ENCODE results near the gene MCF2L2.

Gene MCF2L2

DNA sequence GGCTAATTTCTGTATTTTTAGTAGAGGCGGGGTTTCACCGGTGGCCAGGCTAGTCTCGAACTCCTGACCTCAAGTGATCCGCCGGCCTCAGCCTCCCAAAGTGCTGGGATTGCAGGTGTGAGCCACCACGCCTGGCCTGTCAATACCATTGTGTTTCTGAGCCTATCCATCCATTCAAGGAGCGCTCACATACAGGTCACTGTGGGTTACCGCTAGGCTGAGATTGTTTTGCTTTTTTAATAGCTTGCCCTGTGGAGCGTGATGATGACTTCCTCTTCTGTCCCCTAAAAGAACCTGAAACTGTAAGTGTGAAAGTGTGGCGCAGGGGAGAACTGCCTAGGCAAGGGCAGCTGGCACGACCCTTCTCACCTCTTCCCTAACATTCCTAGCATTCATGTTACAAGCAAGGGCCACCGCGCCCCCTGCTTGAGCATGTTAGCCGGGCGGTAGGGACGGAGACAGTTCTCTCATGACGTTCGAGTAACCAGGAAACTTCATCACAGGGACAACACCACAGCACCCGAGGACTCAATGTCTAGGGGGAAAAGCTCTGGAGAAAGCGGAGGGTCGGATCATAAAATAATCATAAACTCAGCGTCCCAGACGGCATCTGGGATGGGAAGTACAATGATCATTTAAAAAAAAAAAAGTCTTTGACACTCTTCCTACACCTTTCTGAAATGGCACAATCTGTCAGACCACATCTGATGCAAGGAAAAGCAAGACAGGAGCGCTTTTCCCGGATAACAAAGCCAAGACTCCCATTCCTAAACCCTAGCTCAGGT, 266.7 kb downstream of the MCF2L2 start:
- peak; percentile 59; the same call in 1 of the 2 replicates for TF ChIP-seq POLR2A (IDR thresholded peaks at IDR 0.05; ENCODE audit: low read depth, low read length)
- peak; percentile 42; the same call in 1 of the 2 replicates for TF ChIP-seq TAF1 (IDR thresholded peaks at IDR 0.05; ENCODE audit: borderline replicate concordance, low read depth, low read length)
- peak; percentile 64 for TF ChIP-seq POLR2AphosphoS5 (IDR thresholded peaks at IDR 0.05; ENCODE audit: low read depth, low read length)
- DNase-seq (ENCODE audit: insufficient read length) (peak; percentile 42), FAIRE-seq (peak; percentile 88)

DNA sequence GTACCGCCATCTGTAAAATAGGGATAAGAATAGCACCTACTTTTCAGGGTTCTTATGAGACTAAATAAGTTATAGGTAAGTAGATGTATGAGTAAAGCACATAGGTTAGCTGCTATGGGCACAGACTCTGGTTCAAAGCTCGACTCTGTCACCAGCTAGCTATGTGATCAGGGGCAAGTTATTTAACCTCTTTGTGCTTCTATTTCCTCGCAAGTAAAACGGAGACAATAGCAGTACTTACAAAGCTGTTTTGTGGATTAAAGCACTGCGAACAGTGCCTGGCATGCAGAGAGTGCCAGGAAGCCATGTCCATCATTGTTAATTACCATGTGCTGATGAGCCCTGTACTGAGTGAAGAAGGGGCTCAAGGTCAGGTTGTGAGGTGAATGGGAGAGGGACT, 267.8 kb downstream of the MCF2L2 start:
- FAIRE-seq (peak; percentile 5), DNase-seq (ENCODE audit: insufficient read length) (no peak)
- TF ChIP-seq POLR2A (IDR thresholded peaks at IDR 0.05; ENCODE audit: low read depth, low read length) (no peak), POLR2AphosphoS5 (IDR thresholded peaks at IDR 0.05; ENCODE audit: low read depth, low read length) (no peak), TAF1 (IDR thresholded peaks at IDR 0.05; ENCODE audit: borderline replicate concordance, low read depth, low read length) (no peak)

DNA sequence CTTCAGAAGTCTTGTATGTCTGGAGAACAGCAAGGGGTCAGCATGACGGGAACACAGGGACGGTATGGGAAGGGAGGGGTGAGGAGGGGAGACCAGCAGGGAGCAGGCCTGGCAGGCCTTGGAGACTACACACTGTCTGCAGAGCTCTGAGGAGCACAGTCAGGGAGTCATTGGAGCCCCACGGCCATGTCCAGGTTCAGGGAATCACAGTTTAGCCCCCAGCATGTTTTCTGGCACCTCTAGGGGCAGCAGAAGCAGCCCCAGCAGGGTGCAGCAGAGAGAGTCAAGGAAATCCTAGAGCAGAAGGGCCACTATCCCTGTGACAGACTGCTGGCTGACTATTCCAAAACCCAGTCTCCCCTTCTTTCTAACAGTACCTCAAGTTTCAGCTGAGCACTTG, 269.1 kb downstream of the MCF2L2 start:
- no peak for TF ChIP-seq POLR2AphosphoS5 (IDR thresholded peaks at IDR 0.05; ENCODE audit: low read depth, low read length)
- TF ChIP-seq POLR2A (IDR thresholded peaks at IDR 0.05; ENCODE audit: low read depth, low read length): no peak
- TF ChIP-seq TAF1 (IDR thresholded peaks at IDR 0.05; ENCODE audit: borderline replicate concordance, low read depth, low read length): no peak
- peak; percentile 9 for FAIRE-seq
- no peak for DNase-seq (ENCODE audit: insufficient read length)

DNA sequence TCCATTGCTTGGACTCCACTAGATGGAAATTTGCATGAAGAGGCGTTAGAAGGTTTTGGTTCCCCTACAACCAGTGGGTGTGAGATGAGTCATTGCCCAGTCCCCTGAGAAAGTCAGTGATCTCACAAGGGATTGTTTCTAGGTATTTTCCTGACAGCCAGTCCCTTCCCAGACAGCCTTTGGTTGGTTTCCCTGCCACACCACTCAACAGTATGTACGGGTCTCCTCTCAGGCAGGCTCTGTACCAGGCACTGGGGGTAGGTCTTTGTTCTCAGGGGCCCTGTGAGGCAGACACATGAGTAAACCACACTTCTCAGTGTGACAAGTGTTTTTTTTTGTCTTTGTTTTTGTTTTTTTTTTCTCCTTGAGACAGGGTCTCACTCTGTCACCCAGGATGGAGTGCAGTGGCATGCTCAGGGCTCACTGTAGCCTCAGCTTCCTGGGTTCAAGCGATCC, 269.8 kb downstream of the MCF2L2 start:
- no peak for TF ChIP-seq POLR2A (IDR thresholded peaks at IDR 0.05; ENCODE audit: low read depth, low read length)
- TF ChIP-seq POLR2AphosphoS5 (IDR thresholded peaks at IDR 0.05; ENCODE audit: low read depth, low read length): no peak
- TF ChIP-seq TAF1 (IDR thresholded peaks at IDR 0.05; ENCODE audit: borderline replicate concordance, low read depth, low read length): no peak
- peak; percentile 96 for FAIRE-seq
- DNase-seq (ENCODE audit: insufficient read length): peak; percentile 69

DNA sequence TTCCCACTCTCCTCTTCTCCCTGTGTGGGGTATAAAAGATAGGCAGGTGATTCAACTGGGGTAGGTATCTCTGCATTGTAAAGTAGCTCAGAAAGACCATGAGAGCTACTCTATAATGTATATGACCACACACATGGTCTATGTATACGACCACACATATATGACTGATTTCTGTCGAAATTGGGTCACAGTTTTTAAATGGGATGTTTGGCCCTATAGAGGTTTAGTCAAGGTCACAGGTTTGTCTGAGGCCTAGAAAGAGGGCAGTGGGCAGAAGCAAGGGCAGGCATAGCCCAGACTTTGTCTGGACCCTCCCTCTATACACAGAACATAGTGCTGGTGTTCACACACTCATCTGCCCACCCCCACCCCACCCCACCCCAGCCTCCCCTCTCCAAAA, 270.3 kb downstream of the MCF2L2 start:
- FAIRE-seq (no peak), DNase-seq (ENCODE audit: insufficient read length) (no peak)
- TF ChIP-seq POLR2A (IDR thresholded peaks at IDR 0.05; ENCODE audit: low read depth, low read length) (no peak), TAF1 (IDR thresholded peaks at IDR 0.05; ENCODE audit: borderline replicate concordance, low read depth, low read length) (no peak), POLR2AphosphoS5 (IDR thresholded peaks at IDR 0.05; ENCODE audit: low read depth, low read length) (no peak)

DNA sequence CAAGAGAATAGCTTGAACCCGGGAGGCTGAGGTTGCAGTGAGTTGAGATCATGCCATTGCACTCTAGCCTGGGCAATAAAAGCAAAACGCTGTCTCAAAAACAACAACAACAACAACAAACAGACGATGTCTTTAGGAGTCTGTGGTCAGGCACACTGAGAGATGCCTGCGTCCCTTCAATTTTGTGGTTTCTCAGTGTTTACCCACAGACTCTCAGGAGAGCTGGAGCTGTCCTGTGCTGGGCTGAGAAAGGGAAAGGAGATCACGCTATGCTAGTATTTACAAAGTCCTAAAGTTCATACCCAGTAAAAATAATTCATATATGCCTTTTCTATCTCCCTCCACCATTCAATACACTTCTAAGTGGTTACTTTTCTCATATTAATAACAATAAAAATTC, 272.2 kb downstream of the MCF2L2 start:
- TF ChIP-seq POLR2AphosphoS5 (IDR thresholded peaks at IDR 0.05; ENCODE audit: low read depth, low read length): no peak
- TF ChIP-seq TAF1 (IDR thresholded peaks at IDR 0.05; ENCODE audit: borderline replicate concordance, low read depth, low read length): no peak
- TF ChIP-seq POLR2A (IDR thresholded peaks at IDR 0.05; ENCODE audit: low read depth, low read length): no peak
- no peak for FAIRE-seq
- DNase-seq (ENCODE audit: insufficient read length): no peak

DNA sequence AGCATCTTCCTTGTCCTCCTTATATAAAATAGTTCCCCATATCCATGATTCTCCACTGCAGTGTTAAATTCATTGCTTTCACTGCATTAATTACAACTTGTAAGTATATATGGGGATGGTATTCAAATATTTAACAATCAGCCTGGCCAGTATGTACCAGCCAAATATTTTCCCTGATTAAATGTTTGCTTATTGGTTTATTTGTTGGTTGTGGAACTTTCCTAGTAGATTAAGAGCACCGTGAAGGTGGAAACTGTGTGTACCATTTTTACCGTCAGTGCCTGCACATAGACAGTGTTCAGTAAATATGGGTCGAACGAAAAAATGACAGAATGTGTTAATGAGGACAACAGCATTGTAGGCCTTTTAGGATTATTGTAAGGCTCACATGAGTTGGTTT, 272.9 kb downstream of the MCF2L2 start:
- DNase-seq (ENCODE audit: insufficient read length) (no peak), FAIRE-seq (no peak)
- TF ChIP-seq POLR2AphosphoS5 (IDR thresholded peaks at IDR 0.05; ENCODE audit: low read depth, low read length): no peak
- TF ChIP-seq TAF1 (IDR thresholded peaks at IDR 0.05; ENCODE audit: borderline replicate concordance, low read depth, low read length): no peak
- no peak for TF ChIP-seq POLR2A (IDR thresholded peaks at IDR 0.05; ENCODE audit: low read depth, low read length)

DNA sequence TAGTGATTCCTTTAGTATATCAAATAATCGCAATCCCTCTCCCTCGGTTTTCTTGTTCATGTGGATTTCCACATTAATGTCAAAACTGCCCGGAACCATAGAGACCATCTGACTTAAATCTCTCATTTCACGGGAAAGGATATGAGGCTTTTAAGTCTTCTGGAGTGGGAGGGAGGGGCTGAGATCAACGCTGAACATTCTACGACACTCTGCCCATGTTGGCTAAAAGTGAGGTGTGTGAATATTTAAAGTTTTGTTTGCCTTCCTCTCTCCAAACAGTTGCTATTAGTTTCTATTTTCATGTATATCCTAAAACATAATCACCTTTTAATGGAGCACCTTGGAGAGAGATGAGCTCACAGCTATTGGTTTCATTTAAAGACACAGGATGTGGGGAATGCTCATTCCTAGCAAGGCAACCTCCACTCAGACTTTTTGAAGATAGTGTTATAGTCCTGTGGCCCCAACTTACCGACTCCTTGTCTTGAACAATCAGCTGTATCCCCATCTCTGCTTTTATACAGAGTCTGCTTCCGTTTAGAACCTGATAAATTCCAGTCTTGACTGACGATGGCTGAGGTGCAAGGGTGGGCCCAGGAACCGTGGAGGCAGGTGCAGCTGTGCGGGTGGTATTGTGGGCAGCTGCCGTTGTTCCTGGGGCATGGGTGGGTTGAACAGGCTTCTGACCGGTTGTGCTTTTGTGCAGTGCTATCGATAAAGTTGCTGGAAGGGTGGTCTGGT, 275.0 kb downstream of the MCF2L2 start:
- TF ChIP-seq POLR2A (IDR thresholded peaks at IDR 0.05; ENCODE audit: low read depth, low read length) (no peak), TAF1 (IDR thresholded peaks at IDR 0.05; ENCODE audit: borderline replicate concordance, low read depth, low read length) (no peak)
- FAIRE-seq: no peak

DNA sequence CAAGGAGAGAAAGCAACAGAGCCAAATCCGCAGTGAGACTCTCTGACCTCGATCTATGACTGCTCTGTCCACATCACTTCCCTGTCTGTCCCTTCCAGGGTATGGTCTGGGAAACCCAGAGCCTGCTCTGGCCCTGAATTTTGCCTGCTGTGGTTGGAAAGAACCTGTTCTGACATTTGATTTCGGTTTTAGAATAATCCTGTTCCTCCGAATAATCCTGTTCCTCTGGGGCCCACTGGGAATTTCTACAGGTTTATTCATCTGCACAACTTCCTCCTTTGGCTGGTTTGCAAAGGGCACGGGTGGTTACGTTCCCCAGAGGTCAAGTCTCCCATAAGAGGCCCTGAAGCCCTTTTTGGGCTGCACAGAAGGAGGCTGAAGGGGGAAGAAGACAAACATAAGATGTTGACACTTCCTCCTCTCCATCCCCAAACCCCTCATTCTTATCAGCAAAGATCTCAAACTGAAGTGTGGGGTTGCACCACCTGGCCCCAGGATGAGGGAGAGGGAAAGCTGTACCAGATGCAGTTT, 276.5 kb downstream of the MCF2L2 start:
- TF ChIP-seq POLR2A (IDR thresholded peaks at IDR 0.05; ENCODE audit: low read depth, low read length) (no peak), TAF1 (IDR thresholded peaks at IDR 0.05; ENCODE audit: borderline replicate concordance, low read depth, low read length) (no peak), POLR2AphosphoS5 (IDR thresholded peaks at IDR 0.05; ENCODE audit: low read depth, low read length) (no peak)
- DNase-seq (ENCODE audit: insufficient read length) (no peak), FAIRE-seq (peak; percentile 46)

More for the DNA sequence above, 275.0 kb downstream of the MCF2L2 start:
- DNase-seq (ENCODE audit: insufficient read length): no peak

DNA sequence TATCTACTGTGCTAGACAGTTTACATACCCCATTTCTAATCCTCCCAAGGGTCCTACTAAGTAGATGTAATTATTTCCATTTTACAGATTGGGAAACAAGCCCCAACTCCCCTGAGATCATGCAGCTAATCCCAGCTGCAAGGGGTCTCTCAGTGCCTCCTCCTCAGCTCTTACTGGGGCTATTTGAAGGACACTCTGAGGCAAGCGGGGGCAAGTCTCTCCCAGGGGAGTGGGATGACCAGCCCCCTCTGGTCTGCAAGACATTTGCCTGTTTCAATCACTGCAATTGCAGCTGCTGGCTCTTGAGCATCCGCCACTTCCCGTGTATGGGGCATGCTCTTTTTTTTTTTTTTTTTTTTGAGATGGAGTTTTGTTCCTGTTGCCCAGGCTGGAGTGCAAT, 277.3 kb downstream of the MCF2L2 start:
- FAIRE-seq (no peak), DNase-seq (ENCODE audit: insufficient read length) (no peak)
- TF ChIP-seq POLR2A (IDR thresholded peaks at IDR 0.05; ENCODE audit: low read depth, low read length) (no peak), TAF1 (IDR thresholded peaks at IDR 0.05; ENCODE audit: borderline replicate concordance, low read depth, low read length) (no peak), POLR2AphosphoS5 (IDR thresholded peaks at IDR 0.05; ENCODE audit: low read depth, low read length) (no peak)

DNA sequence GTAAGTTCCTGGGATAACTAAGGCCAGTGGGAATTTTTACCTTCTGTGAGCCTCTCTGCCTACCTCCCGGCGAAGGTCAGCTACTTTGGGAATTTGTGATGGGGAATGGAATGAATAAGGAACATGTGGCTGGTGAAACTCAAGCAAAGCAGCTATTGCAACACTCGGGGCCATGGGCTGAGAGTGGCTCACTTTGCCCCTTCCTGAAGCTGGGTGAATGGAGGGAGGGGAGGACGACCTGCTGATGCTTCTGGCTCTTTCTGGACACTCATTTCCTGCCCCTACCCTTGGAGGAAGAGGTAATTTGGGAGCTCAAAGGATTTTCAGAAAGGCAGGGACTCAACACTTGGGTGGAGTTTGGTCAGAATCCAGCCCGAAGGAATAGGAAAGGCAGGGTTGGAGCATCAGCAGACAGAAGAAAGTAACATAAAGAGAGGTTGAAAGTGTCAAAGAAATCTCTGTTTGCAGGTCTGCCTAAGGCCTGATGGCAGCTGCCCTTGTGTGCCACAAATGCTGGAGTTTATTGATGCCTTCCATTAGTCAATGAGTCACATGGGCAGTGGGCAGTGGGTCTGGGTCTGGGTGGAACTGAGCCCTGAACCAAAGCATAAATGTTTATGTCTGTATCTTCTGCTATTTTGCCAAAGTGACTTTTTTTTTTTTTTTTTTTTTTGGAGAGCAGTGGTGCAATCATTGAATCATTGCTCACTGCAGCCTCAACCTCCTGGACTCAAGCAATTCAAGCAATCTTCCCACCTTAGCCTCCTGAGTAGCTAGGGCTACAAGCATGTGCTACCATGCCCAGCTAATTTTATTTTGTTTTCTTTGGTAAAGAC, 278.3 kb downstream of the MCF2L2 start:
- no peak for FAIRE-seq
- TF ChIP-seq TAF1 (IDR thresholded peaks at IDR 0.05; ENCODE audit: borderline replicate concordance, low read depth, low read length) (no peak), POLR2A (IDR thresholded peaks at IDR 0.05; ENCODE audit: low read depth, low read length) (no peak), POLR2AphosphoS5 (IDR thresholded peaks at IDR 0.05; ENCODE audit: low read depth, low read length) (no peak)
- no peak for DNase-seq (ENCODE audit: insufficient read length)
